CD8-positive, alpha-beta memory T cell (primary cell): ENCODE measurements around the gene PRELID1. TPM values are rescaled to one million over a fixed set of nuclear protein-coding genes. Genes with fewer than 3 reads are reported as not detected.

Experiments used
- CTCF ChIA-PET: fragments of 350-600 bp; sonication (Branson Sonifier 250); formaldehyde crosslinking; loops from one replicate; lab custom pipeline; 2021; ENCODE audit warnings: antibody characterized with exemption; lab: Charles Lee
- POLR2A ChIA-PET: fragments of 350-600 bp; sonication (Branson Sonifier 250); formaldehyde crosslinking; loops from one replicate; lab custom pipeline; 2021; ENCODE audit warnings: antibody characterized with exemption; lab: Charles Lee
- DNase-seq, 5 donors: peaks; one replicate each; pipeline versions ENCODE4 v3.0.0 to v3.0.0-alpha.2; 2020 to 2022; ENCODE audit warnings: mixed read lengths in 1 of 5
- H3K27ac ChIP-seq: one replicate; pipeline ENCODE4 v1.7.0; 2013; ENCODE audit warnings: low read depth, mild to moderate bottlenecking, low read length, moderate library complexity
- H3K27me3 ChIP-seq: 2 replicates; pipeline ENCODE4 v1.7.0; 2013; ENCODE audit warnings: low read length, mild to moderate bottlenecking; ENCODE audit not compliant: insufficient read depth, poor library complexity, severe bottlenecking
- H3K36me3 ChIP-seq: 2 replicates; pipeline ENCODE4 v1.7.0; 2013; ENCODE audit warnings: mild to moderate bottlenecking, low read length, moderate library complexity; ENCODE audit not compliant: insufficient read depth
- H3K4me1 ChIP-seq: 2 replicates; pipeline ENCODE4 v1.7.0; 2013; ENCODE audit warnings: mild to moderate bottlenecking, low read length, moderate library complexity; ENCODE audit not compliant: insufficient read depth
- H3K4me3 ChIP-seq: 2 replicates; pipeline ENCODE4 v1.7.0; 2013; ENCODE audit warnings: mild to moderate bottlenecking, low read length
- H3K9me3 ChIP-seq: 2 replicates; pipeline ENCODE4 v1.7.0; 2013; ENCODE audit warnings: mild to moderate bottlenecking, low read length
- H3K27ac Mint-ChIP-seq, 8 donors: one replicate each; pipeline ENCODE4 v1.8.0; 2020 to 2021; ENCODE audit warnings: mixed read lengths in 8 of 8, mild to moderate bottlenecking in 6 of 8, inconsistent platforms in 3 of 8, moderate library complexity in 3 of 8
- H3K27me3 Mint-ChIP-seq, 2 donors: one replicate each; pipeline ENCODE4 v1.8.0; 2020 to 2021; ENCODE audit warnings: mixed read lengths in 2 of 2, mild to moderate bottlenecking in 1 of 2, moderate library complexity in 1 of 2
- H3K36me3 Mint-ChIP-seq, 3 donors: one replicate each; pipeline ENCODE4 v1.8.0; 2020 to 2021; ENCODE audit warnings: mixed read lengths in 3 of 3, inconsistent platforms in 1 of 3, mild to moderate bottlenecking in 1 of 3
- H3K4me1 Mint-ChIP-seq, 3 donors: one replicate each; pipeline ENCODE4 v1.8.0; 2020 to 2021; ENCODE audit warnings: mixed read lengths in 3 of 3, inconsistent platforms in 1 of 3, mild to moderate bottlenecking in 1 of 3
- H3K4me3 Mint-ChIP-seq, 7 donors: one replicate each; pipeline ENCODE4 v1.8.0; 2020 to 2021; ENCODE audit warnings: mixed read lengths in 7 of 7, mild to moderate bottlenecking in 6 of 7, moderate library complexity in 4 of 7, inconsistent platforms in 2 of 7
- H3K9me3 Mint-ChIP-seq, 5 donors: one replicate each; pipeline ENCODE4 v1.8.0; 2020 to 2022; ENCODE audit warnings: mixed read lengths in 5 of 5, mild to moderate bottlenecking in 3 of 5, moderate library complexity in 2 of 5, inconsistent platforms in 1 of 5
- polyA plus RNA-seq: library from polyadenylated mRNA; unstranded; fragments of 300-500 nt; fragmentation: Illumina TruSeq; gene quantifications from one replicate; pipeline ENCODE4 v1.2.3, GENCODE V29; 2021
- total RNA-seq, 2 experiments: library from RNA; stranded (reverse); gene quantifications; one replicate each; pipeline ENCODE4 v1.2.3, GENCODE V29; 2021

PRELID1 gene
- total and polyA plus RNA-seq, 3 experiments from 2014 or later: 235 to 344 (median 342) TPM

DNA sequence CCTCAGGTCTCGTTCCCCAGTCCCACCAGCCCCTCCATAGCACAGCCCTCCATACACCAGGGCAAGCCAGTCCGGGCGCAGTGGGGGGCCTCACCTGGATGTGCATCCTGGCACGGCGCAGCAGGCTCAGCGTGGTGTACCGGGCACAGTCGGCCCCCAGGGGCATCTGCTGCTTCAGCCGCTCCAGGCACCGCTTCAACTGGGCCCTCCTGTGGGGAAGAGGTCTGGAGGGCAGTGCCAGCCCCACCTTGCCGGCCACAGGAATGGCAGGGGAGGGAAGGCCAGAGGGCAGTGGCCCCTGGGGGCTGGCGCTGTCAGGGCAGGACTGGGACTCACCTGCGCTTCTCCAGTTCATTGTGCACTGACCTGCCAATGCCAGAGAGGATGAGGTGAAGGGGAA is 6.7 kb downstream of the PRELID1 start:
- no peaks in the 10 kb centered on the region for H3K9me3 ChIP-seq
- H3K4me1 Mint-ChIP-seq: peaks cover 42 to 59% (median 44%) of the 10 kb centered on the region in 3 donors
- POLR2A ChIA-PET: interaction anchor here (0.5 kb wide), 1 partner anchor 36 kb away, joined by 3 read pairs; no protein-coding TSS in a partner anchor
- no peak for DNase-seq
- H3K27ac ChIP-seq: no peak overlapping the region
- H3K27me3 Mint-ChIP-seq: peaks cover 0 to 2% of the 10 kb centered on the region in 2 donors
- no peaks in the 10 kb centered on the region for H3K27me3 ChIP-seq
- peaks cover 24% of the 10 kb centered on the region for H3K4me1 ChIP-seq
- H3K4me3 ChIP-seq: no peak overlapping the region
- H3K9me3 Mint-ChIP-seq: no peaks in the 10 kb centered on the region
- CTCF ChIA-PET: interaction anchor here (0.6 to 4.5 kb wide), 35 partner anchors 7 to 259 kb away, joined by 3 to 35 read pairs (median 6); partner anchors contain the start of genes GRK6, LMAN2, PDLIM7 and RGS14
- peaks cover 15% of the 10 kb centered on the region for H3K36me3 ChIP-seq
- H3K36me3 Mint-ChIP-seq: peaks cover 2 to 18% (median 8%) of the 10 kb centered on the region in 3 donors
- peak overlapping the region in 2 of 8 donors; percentile 29 to 77 for H3K27ac Mint-ChIP-seq
- H3K4me3 Mint-ChIP-seq: peak overlapping the region in 4 of 7 donors; percentile 65 to 78 (median 72)

DNA sequence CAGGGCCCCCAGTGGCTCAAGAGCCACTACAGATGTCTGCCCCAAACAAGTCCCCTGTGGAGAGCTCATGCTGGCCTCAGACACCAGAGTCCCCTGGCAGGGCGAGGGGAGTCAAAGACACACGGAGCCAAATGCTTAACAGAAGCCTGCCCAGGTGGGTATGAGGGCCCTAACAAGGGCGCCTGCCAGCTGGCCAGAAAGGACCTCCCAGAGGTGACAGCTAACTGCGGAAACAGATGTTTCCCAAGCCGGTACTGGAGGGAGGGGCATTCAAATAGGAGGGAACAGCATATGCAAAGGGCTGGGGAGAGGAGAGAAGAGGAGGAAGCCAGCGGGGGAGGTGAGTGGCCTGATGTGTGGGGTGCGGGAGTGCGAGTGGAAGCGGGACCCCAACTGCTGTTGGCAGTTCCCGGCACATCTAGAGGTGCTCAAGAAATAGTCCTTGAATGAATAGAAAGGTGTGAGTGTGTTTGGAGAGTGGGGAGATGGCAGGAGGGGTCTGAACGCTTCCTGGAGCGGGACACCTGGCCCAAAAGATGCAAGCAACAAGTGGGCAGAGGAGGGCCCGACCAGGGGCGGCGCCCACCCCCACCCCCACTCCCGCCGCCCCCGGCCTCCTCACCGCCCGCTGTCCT is 7.3 kb downstream of the PRELID1 start:
- peaks cover 20% of the 10 kb centered on the region for H3K4me1 ChIP-seq
- POLR2A ChIA-PET: no interaction called here

DNA sequence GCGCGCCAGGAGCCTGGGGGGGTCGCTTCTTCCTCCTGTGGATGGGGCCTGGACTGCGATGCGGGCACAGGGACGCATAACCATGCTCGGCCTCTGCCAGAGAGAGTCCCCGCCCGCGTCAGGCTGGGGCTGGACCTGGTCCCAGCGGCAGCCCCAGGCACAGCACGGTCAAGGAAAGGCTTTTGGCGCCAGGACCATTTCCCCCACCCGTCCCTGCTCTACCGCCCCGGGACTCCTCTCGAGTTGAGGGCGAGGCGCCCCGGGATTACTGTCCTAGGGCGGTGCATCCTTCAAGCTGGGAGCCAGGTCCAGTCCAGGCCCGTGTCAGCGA is 7.8 kb downstream of the PRELID1 start:
- Mint-ChIP-seq H3K27me3 (peaks cover 0 to 2% of the 10 kb centered on the region in 2 donors), H3K36me3 (peaks cover 3 to 8% (median 5%) of the 10 kb centered on the region in 3 donors), H3K9me3 (no peaks in the 10 kb centered on the region), H3K4me1 (peaks cover 32 to 49% (median 35%) of the 10 kb centered on the region in 3 donors), H3K27ac (peak overlapping the region in 1 of 8 donors; percentile 77), H3K4me3 (peak overlapping the region; percentile 19 to 91 (median 63))
- CTCF ChIA-PET: interaction anchor here (1.8 to 3.5 kb wide), 4 partner anchors 13 to 198 kb away, joined by 5 to 28 read pairs (median 8); no protein-coding TSS in a partner anchor
- DNase-seq: no peak
- Histone ChIP-seq H3K9me3 (no peaks in the 10 kb centered on the region), H3K27ac (peak overlapping the region; percentile 51), H3K27me3 (no peaks in the 10 kb centered on the region), H3K4me3 (peak overlapping the region; percentile 70), H3K4me1 (peaks cover 20% of the 10 kb centered on the region), H3K36me3 (peaks cover 7% of the 10 kb centered on the region)
- POLR2A ChIA-PET: no interaction called here

More for the DNA sequence above, 7.3 kb downstream of the PRELID1 start:
- Histone ChIP-seq H3K36me3 (peaks cover 11% of the 10 kb centered on the region), H3K27me3 (no peaks in the 10 kb centered on the region), H3K9me3 (no peaks in the 10 kb centered on the region), H3K4me3 (no peak overlapping the region), H3K27ac (no peak overlapping the region)
- peak overlapping the region in 5 of 8 donors; percentile 26 to 84 (median 72) for H3K27ac Mint-ChIP-seq
- DNase-seq: no peak
- peak overlapping the region; percentile 65 to 91 (median 77) for H3K4me3 Mint-ChIP-seq
- no peaks in the 10 kb centered on the region for H3K9me3 Mint-ChIP-seq
- H3K36me3 Mint-ChIP-seq: peaks cover 2 to 13% (median 7%) of the 10 kb centered on the region in 3 donors
- H3K4me1 Mint-ChIP-seq: peaks cover 36 to 54% (median 39%) of the 10 kb centered on the region in 3 donors
- CTCF ChIA-PET: interaction anchor here (1.1 to 4.5 kb wide), 19 partner anchors 9 to 197 kb away, joined by 3 to 35 read pairs (median 8); partner anchors contain the start of genes GRK6, LMAN2 and PDLIM7
- peaks cover 0 to 2% of the 10 kb centered on the region in 2 donors for H3K27me3 Mint-ChIP-seq

DNA sequence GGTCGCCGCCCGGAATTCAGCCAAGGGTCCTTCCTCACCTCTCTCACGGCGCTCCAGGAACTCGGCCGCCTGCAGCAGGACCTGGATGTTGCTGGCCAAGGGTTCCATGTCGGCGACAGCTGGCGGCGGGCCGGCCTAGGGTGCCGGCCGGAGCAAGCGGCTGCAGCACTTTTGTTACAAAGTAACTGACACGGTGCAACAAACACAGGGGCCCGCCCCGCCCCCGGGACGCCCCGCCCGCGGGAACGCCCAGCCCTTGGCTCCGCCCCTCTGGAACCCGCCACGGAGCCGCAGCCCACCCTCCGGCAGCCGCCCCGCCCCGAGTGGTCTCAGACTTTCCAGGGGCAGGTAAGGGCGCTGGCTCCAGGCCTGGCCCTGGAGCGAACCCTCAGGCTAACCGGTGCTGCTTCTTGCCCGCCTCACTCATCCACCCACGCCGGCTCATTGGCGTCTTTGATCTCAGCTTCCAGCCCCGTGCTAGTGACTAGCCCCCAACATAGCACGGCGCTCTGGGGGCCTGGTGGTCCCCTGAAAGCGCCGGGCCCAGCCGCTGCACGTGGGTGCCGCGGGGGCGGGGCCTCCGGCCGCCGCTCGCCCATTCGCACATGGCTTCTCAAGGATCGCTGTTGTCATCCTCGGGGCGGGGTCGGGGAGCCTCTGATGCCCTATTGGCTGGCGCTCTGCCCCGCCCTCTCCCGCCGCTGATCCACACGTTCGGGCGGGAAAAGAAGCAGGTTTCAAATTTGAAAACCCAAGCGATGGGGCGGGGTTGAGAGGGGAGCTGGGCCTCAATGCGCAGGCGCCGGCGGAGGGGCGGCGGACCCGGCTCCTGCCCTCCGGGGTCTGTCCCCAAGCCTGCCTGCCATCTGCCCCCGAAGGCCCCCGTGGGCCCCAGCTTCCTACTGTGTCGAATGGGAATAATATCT is 8.4 kb downstream of the PRELID1 start, which contains the start of gene MXD3:
Gene MXD3 (minus strand): TSS at position 176 of the 926 bp plus-strand sequence. CDS start 68 bp downstream, at position 108.
- Mint-ChIP-seq H3K36me3 (peaks cover under 1 to 2% (median 2%) of the 10 kb centered on the region in 3 donors), H3K27me3 (peaks cover 0 to 2% of the 10 kb centered on the region in 2 donors), H3K27ac (peak within 1 kb of the TSS; percentile 32 to 84 (median 57)), H3K4me1 (peaks cover 29 to 43% (median 30%) of the 10 kb centered on the region in 3 donors), H3K4me3 (peak within 1 kb of the TSS; percentile 70 to 92 (median 78)), H3K9me3 (no peaks in the 10 kb centered on the region)
- peaks cover 2% of the 10 kb centered on the region for H3K36me3 ChIP-seq
- ChIA-PET POLR2A (interaction anchor here (0.7 to 1.2 kb wide), 4 partner anchors 8 to 144 kb away, joined by 3 to 5 read pairs (median 4); partner anchors contain the start of genes GRK6, PRELID1 and RAB24), CTCF (interaction anchor here (1.0 to 3.5 kb wide), 9 partner anchors 14 to 199 kb away, joined by 3 to 28 read pairs (median 5); no protein-coding TSS in a partner anchor)
- peak within 1 kb of the TSS; percentile 70 for H3K4me3 ChIP-seq
- H3K27ac ChIP-seq: peak within 1 kb of the TSS; percentile 51
- H3K27me3 ChIP-seq: no peaks in the 10 kb centered on the region
- H3K4me1 ChIP-seq: peaks cover 20% of the 10 kb centered on the region
- no peaks in the 10 kb centered on the region for H3K9me3 ChIP-seq
- peak; percentile 92 to 96 (median 94) for DNase-seq

DNA sequence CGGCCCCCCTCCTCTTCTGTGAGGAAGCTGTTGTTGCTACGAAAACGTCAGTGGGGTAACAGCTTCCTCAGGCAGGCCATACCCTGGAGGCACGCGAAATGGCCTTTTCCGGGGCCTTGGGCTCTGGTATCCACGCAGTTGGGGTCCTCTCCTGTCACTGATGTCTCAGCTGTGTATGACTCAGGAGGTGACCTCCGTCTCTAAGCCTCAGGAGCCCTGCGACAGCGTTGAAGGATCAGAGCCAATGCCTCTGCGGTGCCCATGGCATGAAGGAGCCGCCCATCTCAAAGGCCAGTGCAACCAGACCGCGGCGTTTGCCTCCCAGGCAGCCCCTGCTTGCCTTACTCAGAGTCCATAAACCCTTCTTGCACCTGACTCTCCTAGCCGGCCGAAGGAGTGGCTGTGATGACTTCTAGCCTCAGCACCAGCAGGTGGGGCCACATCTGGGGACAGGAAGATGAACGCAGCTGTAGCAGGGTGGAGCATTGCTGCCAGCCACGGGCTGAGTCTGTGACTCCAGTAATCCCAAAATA is 9.1 kb downstream of the PRELID1 start:
- H3K4me3 ChIP-seq: peak overlapping the region; percentile 70
- ChIA-PET CTCF (interaction anchor here (0.6 to 2.3 kb wide), 9 partner anchors 15 to 200 kb away, joined by 3 to 11 read pairs (median 3); no protein-coding TSS in a partner anchor), POLR2A (interaction anchor here (0.7 to 1.2 kb wide), 4 partner anchors 9 to 143 kb away, joined by 3 to 5 read pairs (median 4); partner anchors contain the start of genes GRK6, PRELID1 and RAB24)
- H3K27me3 Mint-ChIP-seq: peaks cover 0 to 4% of the 10 kb centered on the region in 2 donors
- no peaks in the 10 kb centered on the region for H3K9me3 Mint-ChIP-seq
- H3K36me3 Mint-ChIP-seq: peaks cover 0 to 3% (median 2%) of the 10 kb centered on the region in 3 donors
- H3K36me3 ChIP-seq: no peaks in the 10 kb centered on the region
- peaks cover 20% of the 10 kb centered on the region for H3K4me1 ChIP-seq
- H3K4me3 Mint-ChIP-seq: peak overlapping the region; percentile 56 to 92 (median 73)
- H3K4me1 Mint-ChIP-seq: peaks cover 28 to 41% (median 29%) of the 10 kb centered on the region in 3 donors
- H3K9me3 ChIP-seq: no peaks in the 10 kb centered on the region
- peak overlapping the region; percentile 20 for H3K27ac ChIP-seq
- peak overlapping the region in 7 of 8 donors; percentile 32 to 75 (median 46) for H3K27ac Mint-ChIP-seq
- no peaks in the 10 kb centered on the region for H3K27me3 ChIP-seq
- DNase-seq: peak in 1 of 5 donors; percentile 52

DNA sequence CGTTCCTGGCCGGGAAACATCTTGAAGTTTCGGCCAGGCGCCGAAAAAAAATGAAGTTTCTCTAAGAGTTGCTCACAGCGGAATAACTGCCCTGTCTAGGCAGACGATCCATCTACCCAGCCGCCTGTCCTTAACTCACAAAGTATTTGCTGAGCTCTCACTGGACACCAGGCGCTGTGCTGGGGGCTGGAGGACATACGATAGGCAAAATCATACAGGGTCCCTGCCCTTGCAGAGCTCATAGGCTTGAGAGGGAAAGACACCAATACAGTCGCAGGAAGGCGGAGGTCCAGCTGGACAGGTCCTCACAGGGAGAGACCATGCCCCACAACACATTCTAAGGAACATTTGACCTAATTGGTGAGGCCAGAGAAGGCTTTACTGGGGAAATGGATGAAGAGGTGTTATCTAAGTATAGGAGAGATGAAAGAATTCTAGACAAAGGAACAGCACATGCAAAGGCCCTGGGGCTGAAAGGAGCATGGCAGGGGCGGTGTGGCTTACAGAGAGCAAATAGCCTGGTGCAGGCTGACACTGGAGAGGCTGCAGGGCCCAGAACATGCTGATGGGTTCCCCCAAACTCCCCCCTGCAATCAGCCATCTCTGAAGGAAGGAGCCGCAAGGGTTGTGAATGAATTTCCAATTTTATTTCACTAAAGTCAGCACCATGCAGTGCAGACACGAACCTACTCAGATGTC is 10.1 kb downstream of the PRELID1 start:
- Mint-ChIP-seq H3K36me3 (peaks cover 0 to 5% (median 3%) of the 10 kb centered on the region in 3 donors), H3K27me3 (peaks cover 0 to 5% of the 10 kb centered on the region in 2 donors), H3K4me3 (no peak overlapping the region), H3K9me3 (peaks cover 0 to 1% (median 0%) of the 10 kb centered on the region in 5 donors), H3K27ac (peak overlapping the region in 1 of 8 donors; percentile 44), H3K4me1 (peaks cover 33 to 46% (median 34%) of the 10 kb centered on the region in 3 donors)
- Histone ChIP-seq H3K36me3 (no peaks in the 10 kb centered on the region), H3K27ac (no peak overlapping the region), H3K9me3 (no peaks in the 10 kb centered on the region), H3K27me3 (no peaks in the 10 kb centered on the region), H3K4me3 (no peak overlapping the region), H3K4me1 (peaks cover 24% of the 10 kb centered on the region)
- CTCF ChIA-PET: interaction anchor here (0.6 to 2.3 kb wide), 6 partner anchors 43 to 188 kb away, joined by 3 to 11 read pairs (median 3); no protein-coding TSS in a partner anchor
- no peak for DNase-seq
- POLR2A ChIA-PET: interaction anchor here (0.7 to 1.1 kb wide), 2 partner anchors 10 to 109 kb away, joined by 4 to 5 read pairs; partner anchors contain the start of genes PRELID1 and RAB24
